Esophagus squamous epithelium (tissue), 4 donors: ENCODE results near the gene CENPP.

Source experiments
- POLR2A ChIP-seq, 4 donors: fragments of 450-650 bp; IDR thresholded peaks; one replicate each; pipeline ENCODE4 v1.6.1; 2017; ENCODE audit warnings: antibody characterized with exemption in 4 of 4, mild to moderate bottlenecking in 4 of 4, moderate library complexity in 3 of 4
- TF ChIP-seq, protein P1 (sequence below), 6 experiments: fragments of 450-650 bp in 4 of 6; fragments of 200-600 bp in 2 of 6; sonication (generic) in 2 of 6; IDR thresholded peaks; one replicate each; pipeline ENCODE4 v1.5.1; 2016 to 2019; ENCODE audit warnings: antibody characterized with exemption in 6 of 6, mild to moderate bottlenecking in 4 of 6, moderate library complexity in 4 of 6

DNA sequence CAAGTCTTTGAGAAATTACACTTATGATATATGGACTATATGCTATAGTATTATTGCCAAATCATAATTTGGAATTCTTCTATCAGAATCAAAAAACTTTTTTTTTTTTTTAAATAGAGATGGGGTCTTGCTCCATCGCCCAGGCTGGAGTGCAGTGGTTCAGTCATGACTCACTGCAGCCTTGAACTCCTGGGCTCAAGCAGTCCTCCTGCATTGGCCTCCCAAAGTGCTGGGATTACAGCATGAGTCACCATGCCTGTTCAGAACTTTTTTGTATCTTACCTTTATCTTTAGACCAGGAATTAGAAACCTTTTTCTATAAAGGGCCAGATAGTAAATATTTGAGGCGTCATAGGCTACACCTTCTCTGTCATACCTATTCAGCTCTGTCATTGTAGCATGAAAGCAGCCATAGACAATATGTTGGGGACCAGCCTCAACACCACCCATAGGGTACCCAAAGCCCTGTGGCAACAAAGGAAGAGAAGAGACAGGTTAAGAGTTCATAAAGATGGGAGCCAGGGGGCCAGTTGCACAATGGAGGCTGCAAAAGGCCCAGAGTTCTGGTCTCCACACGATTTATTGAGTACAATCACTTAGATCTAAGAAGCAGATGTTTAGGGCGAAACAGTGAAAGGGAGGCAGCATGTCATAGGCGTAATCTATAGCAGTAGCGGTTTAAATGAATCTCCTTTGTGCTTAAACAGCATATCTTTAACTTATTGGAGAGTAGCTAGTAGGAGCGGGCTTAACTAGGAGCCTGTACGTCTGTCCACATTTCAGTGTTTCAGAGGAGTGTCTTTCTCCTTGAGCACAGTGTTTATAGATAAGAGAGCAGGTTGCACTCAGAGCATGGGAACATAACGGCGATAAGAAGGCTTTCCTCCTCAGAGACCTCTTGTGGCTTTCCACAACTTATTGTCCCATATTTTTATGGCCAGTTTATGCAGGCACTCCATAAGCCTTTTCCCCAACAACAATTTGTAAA, 197.5 kb downstream of the CENPP start:
- TF ChIP-seq, protein P1, sequence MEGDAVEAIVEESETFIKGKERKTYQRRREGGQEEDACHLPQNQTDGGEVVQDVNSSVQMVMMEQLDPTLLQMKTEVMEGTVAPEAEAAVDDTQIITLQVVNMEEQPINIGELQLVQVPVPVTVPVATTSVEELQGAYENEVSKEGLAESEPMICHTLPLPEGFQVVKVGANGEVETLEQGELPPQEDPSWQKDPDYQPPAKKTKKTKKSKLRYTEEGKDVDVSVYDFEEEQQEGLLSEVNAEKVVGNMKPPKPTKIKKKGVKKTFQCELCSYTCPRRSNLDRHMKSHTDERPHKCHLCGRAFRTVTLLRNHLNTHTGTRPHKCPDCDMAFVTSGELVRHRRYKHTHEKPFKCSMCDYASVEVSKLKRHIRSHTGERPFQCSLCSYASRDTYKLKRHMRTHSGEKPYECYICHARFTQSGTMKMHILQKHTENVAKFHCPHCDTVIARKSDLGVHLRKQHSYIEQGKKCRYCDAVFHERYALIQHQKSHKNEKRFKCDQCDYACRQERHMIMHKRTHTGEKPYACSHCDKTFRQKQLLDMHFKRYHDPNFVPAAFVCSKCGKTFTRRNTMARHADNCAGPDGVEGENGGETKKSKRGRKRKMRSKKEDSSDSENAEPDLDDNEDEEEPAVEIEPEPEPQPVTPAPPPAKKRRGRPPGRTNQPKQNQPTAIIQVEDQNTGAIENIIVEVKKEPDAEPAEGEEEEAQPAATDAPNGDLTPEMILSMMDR (IDR thresholded peaks at IDR 0.05) = no peak
- no peak for TF ChIP-seq POLR2A (IDR thresholded peaks at IDR 0.05)
